ENCODE measurements around the gene PDE4D.
"Not testable (repeated sequence)": the region's sequence is repeated elsewhere in the genome, so short reads cannot be mapped to it uniquely, and the experiment has no call there.

The PDE4D gene

GRCh38 chr5:59685191-59685530 lies 208.4 kb downstream of the PDE4D start:
- Histone ChIP-seq H3K4me1 (ENCODE audit: insufficient read depth, low read length) (no peaks in the 10 kb centered on the region), H3K9me3 (ENCODE audit: control insufficient read depth, insufficient read depth, low read length) (no peaks in the 10 kb centered on the region), H3K36me3 (ENCODE audit: insufficient read depth, low read length) (no peaks in the 10 kb centered on the region), H3K9ac (ENCODE audit: low read depth, low read length) (no peak overlapping the region)

- Histone ChIP-seq H3K9ac (ENCODE audit: low read depth, low read length) (no peak overlapping the region), H3K36me3 (ENCODE audit: insufficient read depth, low read length) (no peaks in the 10 kb centered on the region), H3K9me3 (ENCODE audit: control insufficient read depth, insufficient read depth, low read length) (no peaks in the 10 kb centered on the region)
These were observed 208.9 kb downstream of the PDE4D start for GRCh38 chr5:59684388-59685190.

GRCh38 chr5:59683311-59683710 lies 210.2 kb downstream of the PDE4D start:
- no peaks in the 10 kb centered on the region for H3K9me3 ChIP-seq (ENCODE audit: control insufficient read depth, insufficient read depth, low read length)
- H3K4me1 ChIP-seq (ENCODE audit: insufficient read depth, low read length), result no peaks in the 10 kb centered on the region
- no peak overlapping the region for H3K9ac ChIP-seq (ENCODE audit: low read depth, low read length)
- H3K36me3 ChIP-seq (ENCODE audit: insufficient read depth, low read length), result no peaks in the 10 kb centered on the region

More at GRCh38 chr5:59684388-59685190, 208.9 kb downstream of the PDE4D start:
- no peaks in the 10 kb centered on the region for H3K4me1 ChIP-seq (ENCODE audit: insufficient read depth, low read length)

- no peaks in the 10 kb centered on the region for H3K9me3 ChIP-seq (ENCODE audit: control insufficient read depth, insufficient read depth, low read length)
- no peaks in the 10 kb centered on the region for H3K4me1 ChIP-seq (ENCODE audit: insufficient read depth, low read length)
- H3K9ac ChIP-seq (ENCODE audit: low read depth, low read length), result no peak overlapping the region
- H3K36me3 ChIP-seq (ENCODE audit: insufficient read depth, low read length), result no peaks in the 10 kb centered on the region
These were observed 211.0 kb downstream of the PDE4D start for GRCh38 chr5:59682542-59682941.

GRCh38 chr5:59678943-59679342 lies 214.6 kb downstream of the PDE4D start:
- no peaks in the 10 kb centered on the region for H3K4me1 ChIP-seq (ENCODE audit: insufficient read depth, low read length)
- H3K9me3 ChIP-seq (ENCODE audit: control insufficient read depth, insufficient read depth, low read length), result no peaks in the 10 kb centered on the region
- no peak overlapping the region for H3K9ac ChIP-seq (ENCODE audit: low read depth, low read length)
- no peaks in the 10 kb centered on the region for H3K36me3 ChIP-seq (ENCODE audit: insufficient read depth, low read length)

- H3K4me1 ChIP-seq (ENCODE audit: insufficient read depth, low read length), result no peaks in the 10 kb centered on the region
- H3K9me3 ChIP-seq (ENCODE audit: control insufficient read depth, insufficient read depth, low read length), result no peaks in the 10 kb centered on the region
- H3K36me3 ChIP-seq (ENCODE audit: insufficient read depth, low read length), result no peaks in the 10 kb centered on the region
- no peak overlapping the region for H3K9ac ChIP-seq (ENCODE audit: low read depth, low read length)
These were observed 218.8 kb downstream of the PDE4D start for GRCh38 chr5:59674763-59675162.

GRCh38 chr5:59673438-59674058 lies 220.0 kb downstream of the PDE4D start:
- Histone ChIP-seq H3K36me3 (ENCODE audit: insufficient read depth, low read length) (no peaks in the 10 kb centered on the region), H3K9ac (ENCODE audit: low read depth, low read length) (no peak overlapping the region), H3K4me1 (ENCODE audit: insufficient read depth, low read length) (no peaks in the 10 kb centered on the region), H3K9me3 (ENCODE audit: control insufficient read depth, insufficient read depth, low read length) (no peaks in the 10 kb centered on the region)

- Histone ChIP-seq H3K36me3 (ENCODE audit: insufficient read depth, low read length) (no peaks in the 10 kb centered on the region), H3K4me1 (ENCODE audit: insufficient read depth, low read length) (peaks cover 11% of the 10 kb centered on the region), H3K9ac (ENCODE audit: low read depth, low read length) (no peak overlapping the region), H3K9me3 (ENCODE audit: control insufficient read depth, insufficient read depth, low read length) (no peaks in the 10 kb centered on the region)
These were observed 227.0 kb downstream of the PDE4D start for GRCh38 chr5:59666440-59667068.

- H3K4me1 ChIP-seq (ENCODE audit: insufficient read depth, low read length), result peaks cover 11% of the 10 kb centered on the region
- H3K9me3 ChIP-seq (ENCODE audit: control insufficient read depth, insufficient read depth, low read length); H3K9ac ChIP-seq (ENCODE audit: low read depth, low read length); H3K36me3 ChIP-seq (ENCODE audit: insufficient read depth, low read length): not testable (repeated sequence)
These were observed 227.7 kb downstream of the PDE4D start for GRCh38 chr5:59665832-59666203.

GRCh38 chr5:59665086-59665831 lies 228.3 kb downstream of the PDE4D start:
- no peaks in the 10 kb centered on the region for H3K9me3 ChIP-seq (ENCODE audit: control insufficient read depth, insufficient read depth, low read length)
- H3K9ac ChIP-seq (ENCODE audit: low read depth, low read length), result no peak overlapping the region
- peaks cover 11% of the 10 kb centered on the region for H3K4me1 ChIP-seq (ENCODE audit: insufficient read depth, low read length)
- no peaks in the 10 kb centered on the region for H3K36me3 ChIP-seq (ENCODE audit: insufficient read depth, low read length)

GRCh38 chr5:59661954-59662615 lies 231.4 kb downstream of the PDE4D start:
- peaks cover 11% of the 10 kb centered on the region for H3K4me1 ChIP-seq (ENCODE audit: insufficient read depth, low read length)
- H3K9me3 ChIP-seq (ENCODE audit: control insufficient read depth, insufficient read depth, low read length), result no peaks in the 10 kb centered on the region
- no peak overlapping the region for H3K9ac ChIP-seq (ENCODE audit: low read depth, low read length)
- no peaks in the 10 kb centered on the region for H3K36me3 ChIP-seq (ENCODE audit: insufficient read depth, low read length)

GRCh38 chr5:59661311-59661710 lies 232.2 kb downstream of the PDE4D start:
- no peaks in the 10 kb centered on the region for H3K36me3 ChIP-seq (ENCODE audit: insufficient read depth, low read length)
- H3K9ac ChIP-seq (ENCODE audit: low read depth, low read length), result no peak overlapping the region
- peaks cover 7% of the 10 kb centered on the region for H3K4me1 ChIP-seq (ENCODE audit: insufficient read depth, low read length)
- no peaks in the 10 kb centered on the region for H3K9me3 ChIP-seq (ENCODE audit: control insufficient read depth, insufficient read depth, low read length)

- H3K9ac ChIP-seq (ENCODE audit: low read depth, low read length), result no peak overlapping the region
- H3K36me3 ChIP-seq (ENCODE audit: insufficient read depth, low read length), result no peaks in the 10 kb centered on the region
- no peaks in the 10 kb centered on the region for H3K9me3 ChIP-seq (ENCODE audit: control insufficient read depth, insufficient read depth, low read length)
- peaks cover 7% of the 10 kb centered on the region for H3K4me1 ChIP-seq (ENCODE audit: insufficient read depth, low read length)
These were observed 232.8 kb downstream of the PDE4D start for GRCh38 chr5:59660737-59661136.

Measured in ES-I3 (cell line).